Right renal pelvis (tissue), 4 donors: Measurements from ENCODE around the gene NOL6. TPM values are rescaled to one million over a fixed set of nuclear protein-coding genes. Genes with fewer than 3 reads are reported as not detected.
"Not testable (repeated sequence)": the region's sequence is repeated elsewhere in the genome, so short reads cannot be mapped to it uniquely, and the experiment has no call there.

Experiments used
- DNase-seq, 4 donors: peaks; one replicate each; pipeline ENCODE4 v3.0.0-alpha.2; 2013; ENCODE audit warnings: low read depth in 4 of 4, low spot score in 3 of 4, missing footprints in 1 of 4
- polyA plus RNA-seq, 4 donors: library from polyadenylated mRNA; unstranded; fragments of 120-200 nt; gene quantifications; one replicate each; pipeline ENCODE4 v1.2.1, GENCODE V29; 2013; ENCODE audit not compliant: insufficient read length in 4 of 4

NOL6 gene
- polyA plus RNA-seq, 4 donors, result 24.0 to 25.5 (median 25.3) TPM

GRCh38 chr9:33435821-33436277, 37.9 kb downstream of the NOL6 start:
- DNase-seq, result no peak

GRCh38 chr9:33434317-33435105, 39.2 kb downstream of the NOL6 start:
- DNase-seq, result no peak

- DNase-seq, result no peak
Observed at GRCh38 chr9:33433871-33434270, 39.9 kb downstream of the NOL6 start.

GRCh38 chr9:33431420-33431819, 42.3 kb downstream of the NOL6 start:
- no peak for DNase-seq

GRCh38 chr9:33430942-33431341, 42.8 kb downstream of the NOL6 start:
- DNase-seq, result no peak

- DNase-seq, result no peak
Observed at GRCh38 chr9:33429256-33429985, 44.3 kb downstream of the NOL6 start.

- no peak for DNase-seq
Observed at GRCh38 chr9:33426843-33427293, 46.9 kb downstream of the NOL6 start.

- no peak for DNase-seq
Observed at GRCh38 chr9:33425128-33425533, 48.6 kb downstream of the NOL6 start.

GRCh38 chr9:33424492-33424891, 49.2 kb downstream of the NOL6 start:
- not testable (repeated sequence) for DNase-seq

- not testable (repeated sequence) for DNase-seq
Observed at GRCh38 chr9:33424043-33424442, 49.7 kb downstream of the NOL6 start.

GRCh38 chr9:33419708-33420303, 53.9 kb downstream of the NOL6 start:
- no peak for DNase-seq

- DNase-seq, result no peak
Observed at GRCh38 chr9:33418090-33418489, 55.6 kb downstream of the NOL6 start.

GRCh38 chr9:33416996-33417395, 56.7 kb downstream of the NOL6 start:
- no peak for DNase-seq

- DNase-seq, result no peak
Observed at GRCh38 chr9:33415501-33416038, 58.2 kb downstream of the NOL6 start.

- DNase-seq, result no peak
Observed at GRCh38 chr9:33414889-33415500, 58.7 kb downstream of the NOL6 start.

GRCh38 chr9:33414268-33414667, 59.5 kb downstream of the NOL6 start:
- no peak for DNase-seq

Other genes starting within 250 kb of the NOL6 start
- not detected for gene SPINK4, start 233.8 kb downstream of the NOL6 start, polyA plus RNA-seq
- gene BAG1, start 209.2 kb downstream of the NOL6 start, polyA plus RNA-seq, result 10 to 100 TPM; 81.9 to 91.2 (median 86.4) TPM
- 100 to 1,000 TPM; 117 to 140 (median 134) TPM for gene CHMP5, start 208.9 kb downstream of the NOL6 start, polyA plus RNA-seq
- 10 to 100 TPM; 29.4 to 33.7 (median 32.1) TPM for gene NFX1, start 183.4 kb downstream of the NOL6 start, polyA plus RNA-seq
- gene AQP7, start 71.4 kb downstream of the NOL6 start, polyA plus RNA-seq, result 10 to 100 TPM; 17.9 to 22.4 (median 19.4) TPM
- gene AQP3, start 26.3 kb downstream of the NOL6 start, polyA plus RNA-seq, result 100 to 1,000 TPM in 1 of 4 donors, 10 to 100 TPM in 3; 43.5 to 137 (median 49.8) TPM
- 1 to 10 TPM in 3 of 4 donors, under 1 TPM in 1; 0.93 to 1.4 (median 1.1) TPM for gene ANKRD18B, start 50.3 kb upstream of the NOL6 start, polyA plus RNA-seq